Measurements from ENCODE around the gene ZCWPW2.

The ZCWPW2 gene

DNA sequence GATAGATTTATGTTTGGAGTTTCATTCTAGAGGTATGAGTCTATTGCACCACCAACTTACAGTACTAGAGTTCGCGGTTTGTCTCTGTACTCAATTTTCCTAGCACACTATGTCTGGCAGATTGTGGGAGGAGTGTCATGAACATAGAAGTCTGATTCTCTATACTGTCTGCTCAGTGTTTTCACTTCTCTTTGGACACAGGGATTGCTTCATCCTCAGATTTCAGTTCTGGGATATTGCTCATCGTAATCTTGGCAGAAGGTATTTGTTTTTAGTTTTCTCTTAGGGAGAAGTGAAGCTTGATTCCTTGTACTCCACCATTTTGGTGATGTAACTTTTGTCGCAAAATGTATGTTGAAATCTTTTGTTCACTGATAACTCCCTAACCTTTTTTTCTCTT is 27.9 kb downstream of the ZCWPW2 start:
- no peak for DNase-seq (ENCODE audit: low spot score)

DNA sequence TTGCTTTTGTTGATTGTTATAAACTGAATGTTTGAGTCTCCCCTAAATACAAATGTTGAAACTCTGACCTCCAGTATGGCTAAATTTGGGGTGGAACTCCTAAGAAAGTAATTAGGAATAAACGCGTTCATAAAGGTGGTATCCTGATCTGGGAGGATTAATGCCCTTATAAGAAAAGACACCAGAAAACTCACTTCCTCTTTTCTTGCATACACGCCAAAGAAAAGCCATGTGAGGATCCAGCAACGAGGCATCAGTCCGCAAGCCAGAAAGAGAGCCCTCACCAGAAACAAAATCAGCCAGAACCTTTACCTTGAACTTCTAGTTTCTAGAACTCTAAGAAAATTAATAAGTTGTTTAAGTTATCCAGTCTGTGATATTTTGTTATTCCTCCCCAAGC is 37.5 kb downstream of the ZCWPW2 start:
- no peak for DNase-seq (ENCODE audit: low spot score)

DNA sequence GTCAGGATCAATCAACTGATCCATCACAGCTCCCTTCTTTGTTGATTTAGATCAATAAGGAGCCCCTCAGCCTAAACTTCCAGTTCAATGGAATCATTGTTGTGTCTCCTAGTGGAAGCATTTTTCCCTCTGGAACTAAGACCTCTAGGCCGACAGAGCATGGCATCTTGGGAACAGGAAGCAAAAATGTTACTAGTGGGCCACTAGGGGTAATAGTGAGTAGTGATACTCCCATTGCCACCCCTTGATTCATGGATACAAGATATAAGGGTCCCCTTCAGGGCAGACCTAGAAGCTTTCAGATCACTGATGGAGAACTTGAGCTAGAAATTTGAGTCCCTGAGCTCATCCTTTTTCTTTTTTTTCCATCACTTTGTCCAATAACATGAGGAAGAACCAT is 40.5 kb downstream of the ZCWPW2 start:
- DNase-seq (ENCODE audit: low spot score), result no peak

DNA sequence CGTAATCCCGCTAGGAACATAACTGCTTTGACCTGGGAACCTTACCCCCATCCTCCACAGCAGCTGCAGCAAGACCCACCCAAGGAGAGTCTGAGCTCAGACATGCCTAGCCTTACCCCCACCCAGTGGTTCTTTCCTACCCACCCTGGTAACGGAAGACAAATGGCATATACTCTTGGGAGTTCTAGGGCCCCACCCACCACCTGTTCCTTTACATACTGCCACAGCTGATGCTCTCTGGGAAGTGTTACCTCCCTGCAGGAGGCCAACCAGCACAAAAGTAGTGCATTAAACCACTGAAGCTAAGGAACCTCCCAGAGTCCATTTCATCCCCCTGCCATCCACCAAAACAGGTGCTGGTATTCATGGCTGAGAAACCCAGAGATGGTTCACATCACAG is 50.7 kb downstream of the ZCWPW2 start:
- no peak for DNase-seq (ENCODE audit: low spot score)

DNA sequence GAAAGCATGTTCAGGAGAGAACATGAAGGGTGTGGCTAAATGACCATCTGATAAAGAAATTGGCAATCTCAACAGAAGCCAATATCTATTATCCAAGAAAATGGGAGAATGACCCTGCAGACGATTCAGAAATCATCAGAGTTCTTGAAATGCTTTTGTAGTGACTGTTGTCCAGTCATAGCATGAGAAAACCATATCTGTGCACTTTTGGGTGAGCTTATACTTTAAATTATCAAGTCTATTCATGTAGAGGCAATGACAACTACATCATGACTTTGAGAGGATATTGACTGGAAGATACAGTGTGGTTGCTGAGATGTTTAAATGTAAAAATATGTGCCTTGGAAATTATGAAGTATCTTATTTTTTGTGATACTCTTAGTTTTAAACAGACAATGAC is 57.7 kb downstream of the ZCWPW2 start:
- DNase-seq (ENCODE audit: low spot score), result no peak

DNA sequence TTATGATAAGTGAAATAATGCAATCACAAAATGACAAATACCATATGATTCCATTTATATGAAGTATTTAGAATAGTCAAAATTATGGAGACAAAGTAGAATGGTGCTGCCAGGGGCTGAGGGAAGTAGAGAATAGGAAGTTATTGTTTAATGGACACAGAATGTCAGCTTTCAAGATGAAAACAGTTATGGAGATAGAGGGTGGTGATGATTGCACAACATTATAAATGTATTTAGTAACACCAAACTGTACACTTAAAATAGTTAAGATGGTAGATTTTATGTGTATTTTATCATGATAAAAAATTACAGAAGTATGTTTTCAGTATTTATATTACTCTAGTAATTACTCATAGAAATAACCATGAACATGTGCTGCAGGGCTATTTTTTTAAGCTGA is 100.9 kb downstream of the ZCWPW2 start:
- DNase-seq (ENCODE audit: low spot score), result no peak

DNA sequence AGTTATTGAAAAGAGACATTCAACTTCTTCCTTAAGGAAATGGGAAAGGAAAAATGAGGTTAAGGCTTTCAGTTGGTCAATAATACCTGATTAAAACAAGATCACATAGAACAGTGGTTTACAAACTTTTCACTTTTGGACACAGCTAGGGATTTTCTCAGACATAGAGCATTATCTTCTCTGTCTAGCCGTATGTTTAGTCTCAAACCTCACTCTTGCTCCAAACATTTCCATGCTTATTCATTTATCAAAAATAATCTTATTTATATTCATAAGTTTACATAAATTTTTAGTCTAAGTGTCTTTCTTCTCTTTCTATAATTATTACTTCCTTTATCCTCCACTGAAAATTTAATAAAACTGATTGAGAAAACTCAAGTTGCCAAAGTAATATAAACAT is 114.3 kb downstream of the ZCWPW2 start:
- no peak for DNase-seq (ENCODE audit: low spot score)

DNA sequence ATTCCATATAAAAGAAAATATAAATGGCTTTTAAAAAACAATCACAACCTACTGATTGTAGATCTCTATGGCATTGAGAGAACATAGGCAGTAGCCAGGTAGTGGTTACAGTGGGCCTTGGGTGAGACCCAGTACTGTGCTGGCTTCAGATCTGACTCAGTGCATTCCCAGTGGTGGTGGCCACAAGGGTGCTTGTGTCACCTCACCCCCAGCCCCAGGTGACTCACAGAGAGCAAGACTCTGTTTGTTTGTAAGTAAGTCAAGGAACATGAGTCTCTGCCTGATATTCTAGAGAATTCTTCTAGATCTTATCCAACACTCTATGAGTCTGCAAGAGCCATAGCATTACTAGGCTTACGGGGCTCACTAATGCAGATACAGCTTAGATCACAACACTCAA is 118.9 kb downstream of the ZCWPW2 start:
- DNase-seq (ENCODE audit: low spot score), result no peak

DNA sequence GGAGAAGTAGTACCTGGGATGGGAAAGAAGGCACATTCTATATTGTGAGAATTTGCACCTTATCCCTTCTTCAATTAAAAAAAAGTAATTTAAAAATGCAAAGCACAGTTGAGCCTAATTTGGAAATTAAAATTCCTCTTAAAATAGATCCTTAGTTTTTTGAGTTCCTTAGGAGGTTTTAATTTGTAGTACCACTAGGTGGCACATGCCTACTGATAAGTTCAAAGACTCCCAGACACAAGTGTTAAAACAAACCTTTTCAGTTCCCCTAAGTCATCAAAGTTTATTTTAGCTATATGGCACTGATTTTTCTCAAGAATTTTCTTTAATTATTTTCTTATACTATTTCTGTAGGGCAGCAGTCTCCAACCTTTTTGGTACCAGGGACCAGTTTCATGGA is 127.7 kb downstream of the ZCWPW2 start:
- DNase-seq (ENCODE audit: low spot score), result peak; percentile 7

DNA sequence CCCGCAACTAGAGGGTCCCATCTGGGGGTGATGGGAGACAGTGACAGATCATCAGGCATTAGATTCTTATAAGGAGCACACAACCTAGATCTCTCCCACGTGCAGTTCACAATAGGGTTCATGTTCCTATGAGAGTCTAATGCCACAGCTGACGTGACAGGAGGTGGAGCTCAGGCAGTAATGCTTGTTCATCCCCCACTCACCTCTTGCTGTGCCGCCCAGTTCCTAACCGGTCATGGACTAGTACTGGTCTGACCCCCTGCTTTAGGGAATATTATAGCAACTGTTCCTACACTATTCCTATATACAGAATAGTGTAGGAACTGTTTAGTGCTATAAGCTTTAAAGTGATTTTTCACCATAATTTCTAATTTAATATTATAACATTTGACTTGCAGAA is 128.2 kb downstream of the ZCWPW2 start:
- DNase-seq (ENCODE audit: low spot score), result no peak

DNA sequence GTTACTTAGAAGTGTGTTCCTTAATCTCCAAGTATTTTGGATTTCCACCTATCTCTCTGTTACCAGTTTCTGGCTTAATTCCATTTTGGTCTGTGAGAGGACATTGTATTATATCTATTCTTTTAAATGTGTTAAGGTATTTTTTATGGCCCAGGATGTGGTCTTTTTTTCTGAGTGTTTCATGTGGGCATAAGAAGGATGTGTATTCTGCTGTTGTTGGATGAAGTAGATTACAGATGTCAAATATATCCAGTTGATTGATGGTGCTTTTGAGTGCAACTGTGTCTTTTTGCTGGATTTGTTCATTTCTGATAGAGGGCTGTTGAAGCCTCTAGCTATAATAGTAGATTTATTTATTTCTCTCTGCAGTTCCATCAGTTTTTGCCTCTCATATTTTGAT is 136.6 kb downstream of the ZCWPW2 start:
- DNase-seq (ENCODE audit: low spot score), result no peak

DNA sequence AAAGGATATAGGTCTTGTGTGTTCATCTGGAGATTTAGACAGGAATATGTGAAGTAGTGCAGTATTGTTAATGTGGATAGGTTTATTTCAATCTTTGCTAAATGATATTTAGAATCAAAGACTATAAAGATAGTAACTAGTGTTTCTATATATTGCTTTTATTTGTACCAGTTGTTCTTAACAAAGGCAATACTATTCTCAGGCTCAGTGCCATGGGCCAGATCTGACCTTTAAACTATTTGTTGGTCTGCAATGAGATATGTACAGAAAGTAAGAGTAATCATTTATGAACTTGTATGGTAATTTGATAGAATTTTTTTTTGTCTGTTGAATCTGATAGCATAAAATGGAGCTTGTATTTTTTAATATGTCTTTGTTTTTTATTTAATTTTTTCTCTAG is 146.8 kb downstream of the ZCWPW2 start:
- DNase-seq (ENCODE audit: low spot score), result no peak

DNA sequence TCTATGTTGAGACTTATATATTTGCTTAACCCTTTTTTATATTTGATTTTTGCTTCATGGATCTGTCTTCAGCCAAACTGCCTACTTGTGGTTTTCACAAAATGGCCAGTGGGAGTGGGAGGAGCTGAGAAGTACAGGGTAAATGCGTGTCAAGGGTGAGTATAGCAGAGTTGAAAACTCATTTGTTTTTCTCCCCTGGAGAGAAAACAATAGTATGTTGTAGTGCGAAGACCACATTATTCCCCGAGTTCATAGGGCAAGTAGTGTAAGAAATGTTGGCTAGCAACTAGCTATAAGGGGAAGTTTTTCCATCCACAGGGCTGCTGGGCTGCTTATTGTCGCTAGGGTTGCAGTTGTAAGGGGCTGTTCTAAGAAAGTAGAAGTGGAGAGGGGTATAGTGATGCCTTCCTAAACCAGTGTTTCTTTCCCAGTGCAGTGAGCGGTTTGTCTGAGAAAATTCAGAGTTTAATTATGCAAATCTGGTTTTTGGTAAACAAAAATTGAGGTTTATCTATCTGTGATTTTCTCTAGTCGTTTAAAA is 153.9 kb downstream of the ZCWPW2 start:
- no peak for DNase-seq (ENCODE audit: low spot score)

DNA sequence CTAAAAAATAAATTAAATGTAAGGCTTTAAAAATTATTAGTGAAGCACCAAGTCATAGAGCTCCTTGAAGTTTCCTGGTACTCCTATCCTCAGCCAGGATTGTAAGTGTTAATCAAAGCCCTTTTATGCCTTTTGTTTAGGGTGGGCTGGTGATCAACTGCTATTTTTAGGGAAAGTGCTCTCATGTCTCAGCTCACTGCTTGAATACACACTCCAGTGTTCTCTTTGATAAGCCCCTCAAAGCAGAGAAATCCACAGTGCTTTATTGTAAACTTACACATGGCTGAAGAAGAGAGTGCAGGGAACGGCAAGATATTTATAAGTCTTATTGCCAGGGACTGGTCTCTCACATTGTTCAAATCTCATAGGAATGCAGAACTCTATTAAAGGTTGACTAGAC is 156.5 kb downstream of the ZCWPW2 start:
- DNase-seq (ENCODE audit: low spot score), result no peak

DNA sequence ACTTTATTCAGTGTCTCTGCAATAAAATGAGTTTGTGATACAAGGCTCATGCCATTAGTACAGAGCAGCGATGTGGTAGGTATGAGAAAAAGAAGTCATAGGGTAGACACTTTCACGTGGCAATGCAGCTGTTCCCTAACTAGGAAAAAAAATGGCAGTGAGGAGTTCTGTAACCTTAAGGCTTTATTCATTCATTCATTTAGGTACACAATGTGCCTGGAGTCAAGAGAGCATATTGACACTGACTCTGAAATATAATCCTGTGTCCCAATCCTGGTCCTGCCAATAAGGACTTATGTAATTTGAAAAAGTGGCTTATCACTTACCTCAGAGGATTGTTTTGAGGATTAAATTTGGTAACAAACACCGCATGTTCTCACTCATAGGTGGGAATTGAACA is 173.1 kb downstream of the ZCWPW2 start:
- DNase-seq (ENCODE audit: low spot score), result no peak

DNA sequence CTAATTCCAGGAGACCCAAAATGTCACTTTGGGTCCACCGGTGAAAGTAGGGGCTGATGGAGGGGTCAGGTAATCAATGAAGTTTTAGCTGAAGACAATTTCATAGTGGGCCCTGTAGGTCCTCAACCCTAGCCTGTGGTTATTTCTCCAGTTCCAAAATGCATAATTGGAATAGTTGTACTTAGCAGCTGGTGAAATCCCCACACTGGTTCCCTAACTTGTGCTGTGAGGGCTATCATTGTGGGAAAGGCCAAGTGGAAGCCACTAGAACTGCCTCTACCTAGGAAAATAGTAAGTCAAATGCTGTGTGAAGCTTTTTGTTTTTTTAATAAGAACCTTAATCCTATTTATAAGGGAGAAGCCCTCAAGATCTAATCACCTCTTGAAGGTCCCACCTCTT is 193.8 kb downstream of the ZCWPW2 start:
- DNase-seq (ENCODE audit: low spot score), result no peak

DNA sequence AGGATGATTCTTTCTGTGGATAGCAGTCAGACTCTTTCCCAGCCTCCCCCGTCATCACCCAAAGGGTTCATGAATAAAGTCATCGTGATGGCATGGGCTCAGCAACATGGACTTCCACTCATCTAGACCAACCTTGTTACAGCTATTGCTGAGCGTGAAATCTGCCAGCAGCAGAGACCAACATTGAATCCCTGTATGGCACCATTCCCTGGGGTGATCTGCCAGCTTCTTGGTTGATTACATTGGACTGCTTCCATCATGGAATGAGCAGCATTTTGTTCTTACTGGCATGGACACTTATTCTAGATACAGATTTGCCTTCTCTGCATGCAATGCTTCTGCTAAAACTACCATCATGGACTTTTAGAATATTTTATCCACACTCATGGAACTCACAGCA is 195.7 kb downstream of the ZCWPW2 start:
- no peak for DNase-seq (ENCODE audit: low spot score)

DNA sequence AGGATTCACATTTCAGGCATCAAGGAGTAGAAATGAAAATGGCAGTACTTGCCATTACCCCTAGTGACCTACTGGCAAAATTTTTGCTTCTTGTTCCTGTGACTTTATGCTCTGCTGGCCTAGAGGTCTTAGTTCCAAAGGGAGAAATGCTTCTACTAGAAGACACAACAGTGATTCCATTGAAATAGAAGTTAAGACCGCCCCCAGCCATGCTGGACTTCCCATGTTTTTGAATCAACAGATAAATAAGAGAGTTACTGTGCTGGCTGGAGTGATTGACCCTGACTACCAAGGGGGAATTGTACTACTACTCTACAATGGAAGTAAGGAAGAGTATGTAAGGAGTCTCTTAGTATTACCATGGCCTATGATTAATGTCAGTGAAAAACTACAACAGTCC is 196.3 kb downstream of the ZCWPW2 start:
- DNase-seq (ENCODE audit: low spot score), result no peak

DNA sequence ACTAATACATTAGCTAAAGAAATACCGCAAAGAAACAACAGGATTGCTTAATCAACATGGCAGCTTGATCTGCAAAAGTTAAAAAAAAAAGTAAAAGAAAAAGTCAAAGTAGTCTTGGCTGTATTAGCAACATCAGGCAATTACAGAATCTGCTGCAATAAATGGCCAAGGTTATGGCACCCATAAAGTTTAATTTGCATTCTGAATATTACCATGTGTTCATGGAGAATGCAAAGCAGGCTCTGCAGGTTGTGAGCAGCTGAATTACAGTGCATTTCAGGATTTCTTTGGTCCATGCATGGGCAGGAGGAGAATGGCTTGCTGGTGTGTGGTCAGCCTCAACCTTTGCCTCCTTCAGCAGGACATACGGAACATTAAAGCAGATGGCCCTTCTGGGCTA is 199.2 kb downstream of the ZCWPW2 start:
- no peak for DNase-seq (ENCODE audit: low spot score)

DNA sequence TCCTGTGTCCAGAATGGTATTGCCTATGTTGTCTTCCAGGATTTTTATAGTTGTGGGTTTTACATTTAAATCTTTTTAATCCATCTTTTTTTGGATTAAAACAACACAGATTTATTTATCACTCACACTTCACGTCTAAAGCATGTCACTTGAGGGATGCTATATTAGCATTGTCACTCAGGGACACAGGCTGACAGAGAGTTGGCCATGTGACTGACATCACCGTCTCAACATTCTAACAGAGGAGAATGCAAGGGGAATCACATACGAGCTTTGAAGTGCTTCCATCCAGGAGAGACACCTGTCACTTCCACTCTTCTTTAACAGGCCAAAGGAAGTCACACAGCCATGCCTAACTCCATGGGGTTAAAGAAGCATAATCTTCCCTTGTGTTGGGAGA is 204.7 kb downstream of the ZCWPW2 start:
- no peak for DNase-seq (ENCODE audit: low spot score)

DNA sequence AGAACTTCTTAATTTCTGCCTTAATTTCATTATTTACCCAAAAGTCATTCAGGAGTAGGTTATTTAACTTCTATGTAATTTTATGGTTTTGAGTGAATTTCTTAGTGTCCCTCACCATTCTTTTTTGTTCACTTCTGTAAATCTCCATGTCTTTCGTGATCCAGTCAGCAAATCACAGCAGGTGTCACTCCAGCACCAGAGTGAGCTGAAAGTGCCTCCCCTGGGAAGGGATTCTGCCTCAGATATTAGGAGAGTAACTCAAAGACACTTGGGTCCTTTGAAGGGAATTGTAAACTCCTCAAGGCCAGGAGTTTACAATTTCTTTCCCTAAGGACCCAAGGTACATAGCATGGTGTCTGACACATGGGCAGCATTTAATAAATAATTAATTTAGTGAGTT is 207.7 kb downstream of the ZCWPW2 start:
- no peak for DNase-seq (ENCODE audit: low spot score)

DNA sequence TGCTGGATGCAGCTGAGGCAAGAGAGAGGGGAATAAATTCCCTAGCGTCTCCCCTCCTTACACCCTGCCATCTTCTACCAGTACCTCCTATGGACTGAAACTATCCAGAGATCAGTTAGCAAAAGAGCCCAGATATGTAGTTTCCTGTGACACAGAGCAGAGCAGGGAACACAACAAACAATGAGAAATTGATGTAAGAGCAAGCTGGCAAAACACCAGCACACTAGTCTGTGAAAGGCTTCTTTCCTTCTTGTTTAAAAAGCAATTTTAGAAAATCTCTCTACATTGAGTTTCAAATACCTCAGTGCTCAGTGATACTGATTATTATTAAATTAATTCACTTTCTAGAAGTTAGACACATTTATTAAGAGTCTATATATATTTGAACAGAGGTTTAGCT is 215.7 kb downstream of the ZCWPW2 start:
- no peak for DNase-seq (ENCODE audit: low spot score)

DNA sequence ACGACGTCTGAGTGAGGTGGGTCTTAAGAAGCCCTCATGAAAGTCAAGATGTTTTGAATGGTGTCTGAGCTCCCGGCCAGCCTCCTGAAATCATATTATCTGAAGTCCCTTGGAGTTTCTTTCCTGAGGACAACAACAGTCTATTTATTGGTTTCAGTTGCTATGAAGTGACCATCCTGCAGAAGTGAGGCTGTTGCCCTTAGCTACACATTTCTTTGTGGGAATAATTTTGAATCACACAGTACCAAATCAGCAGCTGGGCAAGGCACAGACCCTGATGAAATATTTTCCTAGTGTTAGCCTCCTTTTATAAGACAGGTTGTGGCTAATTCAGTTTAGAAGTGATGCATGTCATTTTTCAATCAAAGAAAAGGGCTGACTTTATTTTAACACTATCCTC is 220.8 kb downstream of the ZCWPW2 start:
- DNase-seq (ENCODE audit: low spot score), result no peak

DNA sequence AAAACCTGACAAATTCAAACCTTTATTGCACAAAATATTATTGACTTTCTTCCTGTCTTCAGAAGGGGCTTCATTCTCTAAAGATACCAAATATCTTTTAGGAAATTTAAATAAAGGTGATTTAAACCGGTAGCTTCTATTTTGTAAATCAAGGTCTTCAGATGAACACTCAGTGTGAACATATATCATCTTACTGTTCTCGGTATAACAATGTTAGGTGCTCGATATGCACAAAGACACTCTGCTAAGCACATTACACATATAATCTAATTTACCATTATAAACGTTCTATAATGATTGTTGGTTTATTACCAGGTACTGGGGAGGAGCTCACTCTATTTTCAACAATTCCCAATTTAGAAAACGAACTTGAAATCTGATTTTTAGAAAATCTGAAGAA is 225.5 kb downstream of the ZCWPW2 start:
- no peak for DNase-seq (ENCODE audit: low spot score)

DNA sequence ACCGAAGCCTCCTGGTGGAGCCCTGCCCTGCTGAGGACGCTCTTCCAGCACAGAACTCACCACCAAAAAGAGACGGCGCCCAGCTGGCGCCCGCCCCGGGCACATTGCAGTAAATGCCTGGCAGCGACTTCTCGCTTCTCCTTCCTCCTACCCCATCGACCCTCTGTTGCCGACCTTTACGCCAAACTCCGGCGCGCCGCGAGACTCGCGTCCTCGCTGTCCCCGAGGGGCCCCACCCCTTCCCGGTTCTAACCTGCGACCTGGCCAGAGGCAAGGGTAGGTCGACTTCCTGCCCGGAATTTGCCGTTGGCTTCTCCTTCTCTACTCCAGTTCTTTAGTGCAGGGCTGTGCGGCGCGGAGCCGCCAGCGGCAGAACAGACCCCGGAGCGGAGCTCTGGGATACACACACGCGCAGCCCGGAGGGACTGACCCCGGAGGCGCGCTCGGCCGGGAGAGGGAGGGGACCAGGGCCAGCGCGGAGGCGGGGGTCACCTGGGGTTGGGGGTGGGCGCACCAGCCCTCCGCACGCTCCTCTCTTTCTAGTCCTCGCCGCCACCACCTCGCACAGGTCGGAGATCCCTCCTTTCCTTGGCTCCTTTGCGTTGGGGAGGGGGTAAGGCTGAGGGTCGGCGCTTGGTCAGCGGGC is 226.7 kb downstream of the ZCWPW2 start:
- no peak for DNase-seq (ENCODE audit: low spot score)
